Lower leg skin (tissue), 4 donors: ENCODE data around the gene DUSP8. TPM values are rescaled to one million over a fixed set of nuclear protein-coding genes. Genes with fewer than 3 reads are reported as not detected.
"Not testable (repeated sequence)": the region's sequence is repeated elsewhere in the genome, so short reads cannot be mapped to it uniquely, and the experiment has no call there.

Source experiments
- DNase-seq, 2 donors: peaks; one replicate each; pipeline ENCODE4 v3.0.0-alpha.2; 2019; ENCODE audit warnings: low spot score in 2 of 2
- H3K4me3 ChIP-seq: fragments of 200-600 bp; sonication (generic); 2 replicates; pipeline ENCODE4 v1.5.1; 2017; ENCODE audit warnings: mild to moderate bottlenecking, low read depth; ENCODE audit not compliant: poor library complexity, severe bottlenecking
- CTCF ChIP-seq, 3 donors: fragments of 450-650 bp; IDR thresholded peaks; one replicate each; pipeline ENCODE4 v1.5.1; 2016; ENCODE audit warnings: antibody characterized with exemption in 3 of 3, mild to moderate bottlenecking in 3 of 3, moderate library complexity in 2 of 3
- POLR2A ChIP-seq, 2 donors: fragments of 450-650 bp; IDR thresholded peaks; one replicate each; pipeline ENCODE4 v1.6.1; 2016 to 2017; ENCODE audit warnings: antibody characterized with exemption in 2 of 2, mild to moderate bottlenecking in 1 of 2, moderate library complexity in 1 of 2
- WGBS, 2 donors: methylation state at CpG; one replicate each; pipeline ENCODE4 v1.1.5; 2018; 5-methylcytosine and 5-hydroxymethylcytosine counted together
- intact Hi-C: fragments of 100-400 bp; cut with DNase I; formaldehyde crosslinking; loops from one replicate; pipeline ENCODE4 v1.15.0; 2023; ENCODE audit warnings: low total_unique reads
- total RNA-seq, 4 donors: library from RNA; depleted of rRNA; stranded (reverse); fragments of >200 nt; gene quantifications; one replicate each; pipeline ENCODE4 v1.1.0, GENCODE V29; 2016

The DUSP8 gene
- total RNA-seq, 4 donors from 2014 or later = 4.0 to 11.6 (median 5.9) TPM

- peak in 1 of 3 donors; percentile 39 for TF ChIP-seq CTCF (IDR thresholded peaks at IDR 0.05)
- no peak for TF ChIP-seq POLR2A (IDR thresholded peaks at IDR 0.05)
- peak; percentile 55 to 96 for DNase-seq
- intact Hi-C loops = loop anchor here (10.0 kb wide), 2 partner anchors 61 to 311 kb away; no protein-coding TSS in a partner anchor
- no peak overlapping the region for H3K4me3 ChIP-seq
- WGBS, 2 donors = 9 to 28% methylated on average over 11 to 36 of the region's 36 CpGs
These were observed 56.7 kb downstream of the DUSP8 start for GRCh38 chr11:1515082-1516060.

- TF ChIP-seq POLR2A (IDR thresholded peaks at IDR 0.05) = no peak
- no peak for TF ChIP-seq CTCF (IDR thresholded peaks at IDR 0.05)
- DNase-seq = no peak
- intact Hi-C loops = loop anchor here (10.0 kb wide), 2 partner anchors 60 to 310 kb away; no protein-coding TSS in a partner anchor
- H3K4me3 ChIP-seq = no peak overlapping the region
- WGBS, 2 donors = 47 to 69% methylated on average over 30 to 31 of the region's 31 CpGs
These were observed 57.6 kb downstream of the DUSP8 start for GRCh38 chr11:1514336-1515061.

GRCh38 chr11:1513326-1514296, 58.5 kb downstream of the DUSP8 start:
- intact Hi-C loops = loop anchor here (10.0 kb wide), 2 partner anchors 59 to 309 kb away; no protein-coding TSS in a partner anchor
- WGBS, 2 donors = 75 to 79% methylated on average over 20 to 22 of the region's 23 CpGs
- TF ChIP-seq POLR2A (IDR thresholded peaks at IDR 0.05) = no peak
- TF ChIP-seq CTCF (IDR thresholded peaks at IDR 0.05) = no peak

GRCh38 chr11:1512531-1513258, 59.4 kb downstream of the DUSP8 start:
- intact Hi-C loops = loop anchor here (10.0 kb wide), 2 partner anchors 58 to 308 kb away; no protein-coding TSS in a partner anchor
- DNase-seq, H3K4me3 ChIP-seq: not testable (repeated sequence)
- WGBS, 2 donors = 60 to 62% methylated on average over 7 to 8 of the region's 9 CpGs

More at GRCh38 chr11:1513326-1514296, 58.5 kb downstream of the DUSP8 start:
- H3K4me3 ChIP-seq = no peak overlapping the region
- no peak for DNase-seq

GRCh38 chr11:1511937-1512496, 60.1 kb downstream of the DUSP8 start:
- H3K4me3 ChIP-seq = no peak overlapping the region
- WGBS, 2 donors = 83 to 85% methylated on average over 12 of the region's 12 CpGs
- no peak for DNase-seq
- no peak for TF ChIP-seq POLR2A (IDR thresholded peaks at IDR 0.05)
- no peak for TF ChIP-seq CTCF (IDR thresholded peaks at IDR 0.05)
- intact Hi-C loops = loop anchor here (10.0 kb wide), 2 partner anchors 57 to 307 kb away; no protein-coding TSS in a partner anchor
